Cerebellar nuclear complex (tissue), 1 donor: ENCODE measurements around the gene NRAP.
"Not testable (repeated sequence)": the region's sequence is repeated elsewhere in the genome, so short reads cannot be mapped to it uniquely, and the experiment has no call there.

Experiments used
- DNase-seq, 2 experiments: peaks; one replicate each; lab custom pipeline; 2025; lab: John Stamatoyannopoulos, UW

Gene NRAP

GRCh38 chr10:113681533-113682470 lies 18.0 kb upstream of the NRAP start:
- no peak for DNase-seq

- DNase-seq, result no peak
Observed at GRCh38 chr10:113680190-113681111, 16.6 kb upstream of the NRAP start.

GRCh38 chr10:113679463-113680189 lies 15.8 kb upstream of the NRAP start, which contains the start of gene CASP7:
Gene CASP7 (plus strand): TSS chr10:113679912. CDS start chr10:113697494, 17,582 bp downstream.
- no peak for DNase-seq

GRCh38 chr10:113666682-113667252 lies 2.9 kb upstream of the NRAP start:
- DNase-seq, result no peak

GRCh38 chr10:113665806-113666354 lies 2.0 kb upstream of the NRAP start:
- DNase-seq, result no peak

GRCh38 chr10:113665352-113665751 lies 1.5 kb upstream of the NRAP start:
- DNase-seq, result no peak

GRCh38 chr10:113663142-113663541 lies 699 bp downstream of the NRAP start:
- no peak for DNase-seq

- DNase-seq, result no peak
Observed at GRCh38 chr10:113661332-113661731, 2.5 kb downstream of the NRAP start.

GRCh38 chr10:113657544-113657943 lies 6.3 kb downstream of the NRAP start:
- no peak for DNase-seq

GRCh38 chr10:113656896-113657295 lies 6.9 kb downstream of the NRAP start:
- DNase-seq, result no peak

GRCh38 chr10:113652456-113652855 lies 11.4 kb downstream of the NRAP start:
- not testable (repeated sequence) for DNase-seq

- DNase-seq, result no peak
Observed at GRCh38 chr10:113651898-113652297, 11.9 kb downstream of the NRAP start.

GRCh38 chr10:113651021-113651420 lies 12.8 kb downstream of the NRAP start:
- DNase-seq, result no peak

- DNase-seq, result no peak
Observed at GRCh38 chr10:113650172-113650571, 13.7 kb downstream of the NRAP start.

GRCh38 chr10:113648478-113648877 lies 15.4 kb downstream of the NRAP start:
- no peak for DNase-seq

GRCh38 chr10:113647812-113648211 lies 16.0 kb downstream of the NRAP start:
- no peak for DNase-seq

GRCh38 chr10:113646336-113647201 lies 17.3 kb downstream of the NRAP start:
- no peak for DNase-seq

GRCh38 chr10:113644185-113645120 lies 19.4 kb downstream of the NRAP start:
- no peak for DNase-seq

- no peak for DNase-seq
Observed at GRCh38 chr10:113643183-113643582, 20.7 kb downstream of the NRAP start.
